ENCODE data around the gene GREB1L. TPM values are rescaled to one million over a fixed set of nuclear protein-coding genes. Genes with fewer than 3 reads are reported as not detected.

The GREB1L gene
- polyA plus RNA-seq, 2 of the 4 experiments (the other 2 are of a cell fraction), result 1.4 to 2.8 TPM

GRCh38 chr18:21359746-21360145 is 117.7 kb downstream of the GREB1L start:
- Histone ChIP-seq H3K4me2 (no peak overlapping the region), H3K4me1 (peaks cover 7% of the 10 kb centered on the region; the same call in 1 of the 3 replicates), H3K4me3 (no peak overlapping the region), H3K27ac (no peak overlapping the region), H3K9me3 (no peaks in the 10 kb centered on the region)
- TF ChIP-seq NPAS2 (CRISPR knock-in tag; IDR thresholded peaks at IDR 0.05; ENCODE audit: borderline replicate concordance) (no peak), RCOR1 (IDR thresholded peaks at IDR 0.05; ENCODE audit: low read depth, low read length) (no peak), TFCP2L1 (CRISPR knock-in tag; IDR thresholded peaks at IDR 0.05) (no peak), HOXB5 (CRISPR knock-in tag; IDR thresholded peaks at IDR 0.05) (no peak), REST (IDR thresholded peaks at IDR 0.05) (no peak), PHF8 (IDR thresholded peaks at IDR 0.05; ENCODE audit: borderline replicate concordance, low read depth) (no peak), CBX2 (IDR thresholded peaks at IDR 0.05; ENCODE audit: borderline replicate concordance, low read depth) (no peak), BCL3 (IDR thresholded peaks at IDR 0.05) (no peak), KDM1A (IDR thresholded peaks at IDR 0.05; ENCODE audit: low read depth) (no peak), CBX8 (IDR thresholded peaks at IDR 0.05) (no peak), KDM5A (IDR thresholded peaks at IDR 0.05) (no peak), NFE2L2 (conservative IDR thresholded peaks at IDR 0.05; ENCODE audit: low read length) (no peak), CHD4 (IDR thresholded peaks at IDR 0.05; ENCODE audit: borderline replicate concordance) (no peak), CTCF (IDR thresholded peaks at IDR 0.05) (no peak), POLR2AphosphoS2 (conservative IDR thresholded peaks at IDR 0.05; ENCODE audit: low read length) (no peak), ATOH8 (CRISPR knock-in tag; IDR thresholded peaks at IDR 0.05; ENCODE audit: low read depth) (no peak)
- no peak for DNase-seq (ENCODE audit: low read depth in 1 of 2, low spot score in 1 of 2)
- ChIA-PET CTCF (no interaction called here), POLR2A (no interaction called here)
- FAIRE-seq, result no peak
- no peak for ATAC-seq

- no peaks in the 10 kb centered on the region for H3K9me3 ChIP-seq
- CTCF ChIA-PET, result no interaction called here
- H3K27ac ChIP-seq, result no peak overlapping the region; a peak in 1 of 6 replicates
- no peak for TF ChIP-seq CBX2 (IDR thresholded peaks at IDR 0.05; ENCODE audit: borderline replicate concordance, low read depth)
- TF ChIP-seq GATA3 (IDR thresholded peaks at IDR 0.05; ENCODE audit: borderline replicate concordance), result no peak
- ATAC-seq, result no peak
- POLR2A ChIA-PET, result no interaction called here
- H3K4me2 ChIP-seq, result peak overlapping the region; percentile 3; the same call in 1 of the 3 replicates
- peaks cover 7% of the 10 kb centered on the region; the same call in 1 of the 3 replicates for H3K4me1 ChIP-seq
- no peak for FAIRE-seq
- no peak overlapping the region for H3K4me3 ChIP-seq
- no peak for DNase-seq (ENCODE audit: low read depth in 1 of 2, low spot score in 1 of 2)
Measured at GRCh38 chr18:21361307-21361880, 119.4 kb downstream of the GREB1L start.

Measured in A549 (cell line).